ENCODE measurements around the gene VAPA.
"Not testable (repeated sequence)": the region's sequence is repeated elsewhere in the genome, so short reads cannot be mapped to it uniquely, and the experiment has no call there.

GRCh38 chr18:9902264-9902663 is 11.6 kb upstream of the VAPA start:
- not testable (repeated sequence) for TF ChIP-seq TAF1 (IDR thresholded peaks at IDR 0.05; ENCODE audit: borderline replicate concordance, low read depth, low read length); NFIC (IDR thresholded peaks at IDR 0.05; ENCODE audit: borderline replicate concordance); ZBTB33 (IDR thresholded peaks at IDR 0.05; ENCODE audit: borderline replicate concordance, low read depth); RXRA (IDR thresholded peaks at IDR 0.05; ENCODE audit: borderline replicate concordance, low read depth); USF1 (IDR thresholded peaks at IDR 0.05; ENCODE audit: borderline replicate concordance, low read depth); GATA2 (CRISPR knock-in tag; IDR thresholded peaks at IDR 0.05); YY1 (IDR thresholded peaks at IDR 0.05; ENCODE audit: low read depth)
- TF ChIP-seq, protein P1, sequence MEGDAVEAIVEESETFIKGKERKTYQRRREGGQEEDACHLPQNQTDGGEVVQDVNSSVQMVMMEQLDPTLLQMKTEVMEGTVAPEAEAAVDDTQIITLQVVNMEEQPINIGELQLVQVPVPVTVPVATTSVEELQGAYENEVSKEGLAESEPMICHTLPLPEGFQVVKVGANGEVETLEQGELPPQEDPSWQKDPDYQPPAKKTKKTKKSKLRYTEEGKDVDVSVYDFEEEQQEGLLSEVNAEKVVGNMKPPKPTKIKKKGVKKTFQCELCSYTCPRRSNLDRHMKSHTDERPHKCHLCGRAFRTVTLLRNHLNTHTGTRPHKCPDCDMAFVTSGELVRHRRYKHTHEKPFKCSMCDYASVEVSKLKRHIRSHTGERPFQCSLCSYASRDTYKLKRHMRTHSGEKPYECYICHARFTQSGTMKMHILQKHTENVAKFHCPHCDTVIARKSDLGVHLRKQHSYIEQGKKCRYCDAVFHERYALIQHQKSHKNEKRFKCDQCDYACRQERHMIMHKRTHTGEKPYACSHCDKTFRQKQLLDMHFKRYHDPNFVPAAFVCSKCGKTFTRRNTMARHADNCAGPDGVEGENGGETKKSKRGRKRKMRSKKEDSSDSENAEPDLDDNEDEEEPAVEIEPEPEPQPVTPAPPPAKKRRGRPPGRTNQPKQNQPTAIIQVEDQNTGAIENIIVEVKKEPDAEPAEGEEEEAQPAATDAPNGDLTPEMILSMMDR (IDR thresholded peaks at IDR 0.05), result not testable (repeated sequence)

Data from SK-N-SH (cell line).